ENCODE data around the gene SYNGR2. TPM values are rescaled to one million over a fixed set of nuclear protein-coding genes. Genes with fewer than 3 reads are reported as not detected.
A peak's percentile ranks its signal among the peaks of the same experiment; 100 is the strongest.
"Not testable (repeated sequence)": the region's sequence is repeated elsewhere in the genome, so short reads cannot be mapped to it uniquely, and the experiment has no call there.

SYNGR2 gene
- total RNA-seq, 1 donor: 4.6 TPM

GRCh38 chr17:78168903-78169793, 767 bp downstream of the SYNGR2 start:
- no peak for DNase-seq (ENCODE audit: low read depth)
- no peak for TF ChIP-seq CTCF (IDR thresholded peaks at IDR 0.05; ENCODE audit: insufficient read depth, low read length)
- peak overlapping the region; percentile 60 for H3K4me3 ChIP-seq (ENCODE audit: low read depth, low read length)

GRCh38 chr17:78170692-78171590, 2.6 kb downstream of the SYNGR2 start:
- TF ChIP-seq CTCF (IDR thresholded peaks at IDR 0.05; ENCODE audit: insufficient read depth, low read length): no peak
- DNase-seq (ENCODE audit: low read depth): no peak
- no peak overlapping the region for H3K4me3 ChIP-seq (ENCODE audit: low read depth, low read length)

- not testable (repeated sequence) for H3K4me3 ChIP-seq (ENCODE audit: low read depth, low read length); DNase-seq (ENCODE audit: low read depth)
These were observed 3.3 kb downstream of the SYNGR2 start for GRCh38 chr17:78171591-78172248.

GRCh38 chr17:78172249-78173051, 4.1 kb downstream of the SYNGR2 start:
- no peak overlapping the region for H3K4me3 ChIP-seq (ENCODE audit: low read depth, low read length)
- no peak for TF ChIP-seq CTCF (IDR thresholded peaks at IDR 0.05; ENCODE audit: insufficient read depth, low read length)
- no peak for DNase-seq (ENCODE audit: low read depth)

GRCh38 chr17:78173097-78173715, 4.8 kb downstream of the SYNGR2 start:
- no peak for TF ChIP-seq CTCF (IDR thresholded peaks at IDR 0.05; ENCODE audit: insufficient read depth, low read length)
- no peak for DNase-seq (ENCODE audit: low read depth)
- no peak overlapping the region for H3K4me3 ChIP-seq (ENCODE audit: low read depth, low read length)

- DNase-seq (ENCODE audit: low read depth): no peak
- H3K4me3 ChIP-seq (ENCODE audit: low read depth, low read length): no peak overlapping the region
- no peak for TF ChIP-seq CTCF (IDR thresholded peaks at IDR 0.05; ENCODE audit: insufficient read depth, low read length)
These were observed 6.0 kb downstream of the SYNGR2 start for GRCh38 chr17:78174346-78174869.

Measured in fibroblast of the aortic adventitia (primary cell).